Thyroid gland (tissue), 4 donors: ENCODE data around the gene CIAO2B.

Source experiments
- CTCF ChIP-seq, 6 experiments: fragments of 200-600 bp in 3 of 6; fragments of 450-650 bp in 3 of 6; sonication (generic) in 3 of 6; IDR thresholded peaks; one replicate each; pipeline ENCODE4 v1.5.1; 2016 to 2019; ENCODE audit warnings: antibody characterized with exemption in 6 of 6, mild to moderate bottlenecking in 2 of 6, inconsistent platforms in 1 of 6, moderate library complexity in 1 of 6
- POLR2A ChIP-seq, 2 donors: fragments of 450-650 bp; IDR thresholded peaks; one replicate each; pipeline ENCODE4 v1.6.1; 2017; ENCODE audit warnings: antibody characterized with exemption in 2 of 2, mild to moderate bottlenecking in 2 of 2, moderate library complexity in 1 of 2

DNA sequence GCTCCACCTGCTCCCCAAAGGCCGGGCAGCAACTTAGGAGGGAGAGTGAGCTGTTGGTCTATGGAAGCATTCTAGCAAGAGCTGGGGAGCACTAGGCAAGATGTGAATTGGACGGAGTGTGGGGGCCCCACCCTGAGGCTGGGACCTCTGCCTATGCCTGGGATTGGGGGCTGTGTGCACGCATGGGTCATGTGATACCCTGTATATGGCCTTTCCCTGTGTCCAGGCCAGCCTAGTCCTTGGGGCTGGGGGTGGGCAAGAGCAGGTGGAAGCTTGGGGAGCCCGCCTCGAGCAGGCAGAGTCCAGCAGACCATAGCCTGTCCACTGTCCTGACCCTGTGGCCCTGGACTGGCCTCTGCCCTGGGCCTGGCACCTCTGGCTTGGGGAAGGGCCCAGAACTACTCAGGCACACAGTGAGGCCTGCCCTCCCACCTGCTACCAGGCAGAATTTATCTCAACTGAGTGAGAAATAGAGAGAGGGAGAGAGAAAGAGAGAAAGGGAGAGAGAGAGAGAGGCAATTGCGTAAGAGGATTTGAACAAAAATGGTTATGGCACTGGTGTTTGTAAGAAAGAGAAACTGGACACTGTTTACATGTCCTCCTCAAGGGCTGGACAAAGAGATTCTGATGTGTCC lies 34.8 kb downstream of the CIAO2B start:
- TF ChIP-seq POLR2A (IDR thresholded peaks at IDR 0.05) (no peak), CTCF (IDR thresholded peaks at IDR 0.05) (no peak)
